LHCN-M2 (cell line): ENCODE measurements around the gene ZBED1. TPM values are rescaled to one million over a fixed set of nuclear protein-coding genes. Genes with fewer than 3 reads are reported as not detected.
"Not testable (repeated sequence)": the region's sequence is repeated elsewhere in the genome, so short reads cannot be mapped to it uniquely, and the experiment has no call there.

Experiments
- DNase-seq: peaks from one replicate; pipeline ENCODE4 v3.0.0-alpha.2; 2012; ENCODE audit warnings: low read depth
- total RNA-seq: library from RNA; depleted of rRNA; stranded (reverse); fragments of >200 nt; gene quantifications from 2 replicates; pipeline ENCODE4 v1.2.3, GENCODE V29; 2014

The ZBED1 gene
- total RNA-seq, 1 experiment from 2014 or later, result 53.0 TPM

- no peak for DNase-seq
These were observed 25.6 kb downstream of the ZBED1 start for GRCh38 chrX:2474963-2475726.

GRCh38 chrX:2474280-2474962 lies 26.4 kb downstream of the ZBED1 start:
- no peak for DNase-seq

- not testable (repeated sequence) for DNase-seq
These were observed 27.7 kb downstream of the ZBED1 start for GRCh38 chrX:2473064-2473463.

GRCh38 chrX:2471641-2472040 lies 29.1 kb downstream of the ZBED1 start:
- DNase-seq, result no peak

GRCh38 chrX:2471126-2471525 lies 29.6 kb downstream of the ZBED1 start:
- not testable (repeated sequence) for DNase-seq

- not testable (repeated sequence) for DNase-seq
These were observed 30.9 kb downstream of the ZBED1 start for GRCh38 chrX:2469852-2470251.

GRCh38 chrX:2469196-2469685 lies 31.5 kb downstream of the ZBED1 start:
- no peak for DNase-seq

- no peak for DNase-seq
These were observed 32.2 kb downstream of the ZBED1 start for GRCh38 chrX:2468261-2469195.

- DNase-seq, result no peak
These were observed 33.7 kb downstream of the ZBED1 start for GRCh38 chrX:2466876-2467656.

- no peak for DNase-seq
These were observed 36.1 kb downstream of the ZBED1 start for GRCh38 chrX:2464677-2465166.

GRCh38 chrX:2463973-2464676 lies 36.7 kb downstream of the ZBED1 start:
- DNase-seq, result no peak

- DNase-seq, result not testable (repeated sequence)
These were observed 37.3 kb downstream of the ZBED1 start for GRCh38 chrX:2463481-2463880.

GRCh38 chrX:2462780-2463179 lies 38.0 kb downstream of the ZBED1 start:
- no peak for DNase-seq

- no peak for DNase-seq
These were observed 38.7 kb downstream of the ZBED1 start for GRCh38 chrX:2462074-2462473.

- no peak for DNase-seq
These were observed 39.1 kb downstream of the ZBED1 start for GRCh38 chrX:2461711-2462016.

GRCh38 chrX:2460821-2461710 lies 39.7 kb downstream of the ZBED1 start:
- DNase-seq, result not testable (repeated sequence)

GRCh38 chrX:2460048-2460447 lies 40.7 kb downstream of the ZBED1 start:
- not testable (repeated sequence) for DNase-seq

- no peak for DNase-seq
These were observed 42.5 kb downstream of the ZBED1 start for GRCh38 chrX:2458309-2458708.
